ENCODE results near the gene SHMT2. TPM values are rescaled to one million over a fixed set of nuclear protein-coding genes. Genes with fewer than 3 reads are reported as not detected.

The SHMT2 gene
- total and polyA plus RNA-seq, 12 donors, result 14.3 to 49.8 (median 27.1) TPM

- Histone ChIP-seq H3K4me3 (no peak overlapping the region), H3K27ac (no peak overlapping the region), H3K36me3 (peaks cover 4 to 100% (median 87%) of the 10 kb centered on the region in 9 donors), H3K27me3 (no peaks in the 10 kb centered on the region), H3K4me1 (no peaks in the 10 kb centered on the region), H3K9me3 (no peaks in the 10 kb centered on the region)
- intact Hi-C loops (cut with DNase I), result no loop called here
- no peak for ATAC-seq
- 89 to 90% methylated on average over 22 of the region's 22 CpGs for WGBS, 2 donors
- DNase-seq, result no peak
- TF ChIP-seq CTCF (IDR thresholded peaks at IDR 0.05), result no peak
Measured at GRCh38 chr12:57196956-57197355, 32.6 kb upstream of the SHMT2 start.

GRCh38 chr12:57198329-57198728, 31.2 kb upstream of the SHMT2 start:
- Histone ChIP-seq H3K27me3 (no peaks in the 10 kb centered on the region), H3K4me3 (no peak overlapping the region), H3K4me1 (no peaks in the 10 kb centered on the region), H3K9me3 (no peaks in the 10 kb centered on the region), H3K27ac (no peak overlapping the region), H3K36me3 (peaks cover 0 to 100% (median 85%) of the 10 kb centered on the region in 9 donors)
- no peak for TF ChIP-seq CTCF (IDR thresholded peaks at IDR 0.05)
- 94 to 95% methylated on average over 17 of the region's 17 CpGs for WGBS, 2 donors
- ATAC-seq (no peak), DNase-seq (no peak)
- intact Hi-C loops (cut with DNase I), result no loop called here

- no peak overlapping the region for H3K4me3 ChIP-seq
- 90% methylated on average over 15 of the region's 15 CpGs for WGBS, 2 donors
- H3K27me3 ChIP-seq, result no peaks in the 10 kb centered on the region
- H3K4me1 ChIP-seq, result no peaks in the 10 kb centered on the region
- DNase-seq, result no peak
- H3K36me3 ChIP-seq, result peaks cover 0 to 100% (median 81%) of the 10 kb centered on the region in 9 donors
- H3K9me3 ChIP-seq, result no peaks in the 10 kb centered on the region
- ATAC-seq, result no peak
- intact Hi-C loops (cut with DNase I), result no loop called here
- H3K27ac ChIP-seq, result no peak overlapping the region
- no peak for TF ChIP-seq CTCF (IDR thresholded peaks at IDR 0.05)
Measured at GRCh38 chr12:57199191-57199590, 30.3 kb upstream of the SHMT2 start.

- H3K4me3 ChIP-seq, result no peak overlapping the region
- WGBS, 2 donors, result 92 to 94% methylated on average over 15 of the region's 15 CpGs
- no peak for ATAC-seq
- no peaks in the 10 kb centered on the region for H3K27me3 ChIP-seq
- intact Hi-C loops (cut with DNase I), result no loop called here
- H3K36me3 ChIP-seq, result peaks cover 0 to 100% (median 78%) of the 10 kb centered on the region in 9 donors
- no peak for DNase-seq
- H3K27ac ChIP-seq, result no peak overlapping the region
- TF ChIP-seq CTCF (IDR thresholded peaks at IDR 0.05), result no peak
- no peaks in the 10 kb centered on the region for H3K4me1 ChIP-seq
- H3K9me3 ChIP-seq, result no peaks in the 10 kb centered on the region
Measured at GRCh38 chr12:57200497-57200896, 29.0 kb upstream of the SHMT2 start.

Data from heart right ventricle (tissue), 16 donors.